Mesendoderm (in vitro differentiated cells): ENCODE data around the gene NCF4.

Experiments
- DNase-seq: peaks from one replicate; pipeline ENCODE4 v3.0.0; 2013
- H2AK5ac ChIP-seq: 2 replicates; pipeline ENCODE4 v1.6.1; 2013; ENCODE audit warnings: low read length, inconsistent platforms
- H2BK120ac ChIP-seq: 2 replicates; pipeline ENCODE4 v1.6.1; 2013; ENCODE audit warnings: low read depth, mild to moderate bottlenecking, low read length, moderate library complexity, mixed read lengths
- H2BK15ac ChIP-seq: replicated peaks from 2 replicates; pipeline ENCODE4 v1.6.1; 2013; ENCODE audit warnings: low read depth, mild to moderate bottlenecking, moderate library complexity
- H2BK5ac ChIP-seq: 2 replicates; pipeline ENCODE4 v1.6.1; 2013; ENCODE audit warnings: low read length, inconsistent platforms
- H3K18ac ChIP-seq: 2 replicates; pipeline ENCODE4 v1.6.1; 2013; ENCODE audit warnings: mild to moderate bottlenecking, low read length, mixed read lengths
- H3K23ac ChIP-seq: one replicate; pipeline ENCODE4 v1.6.1; 2013; ENCODE audit warnings: low read length
- H3K27ac ChIP-seq: 2 replicates; pipeline ENCODE4 v1.5.1; 2013; ENCODE audit warnings: low read depth, mild to moderate bottlenecking, inconsistent platforms, low read length, moderate library complexity
- H3K27me3 ChIP-seq: 2 replicates; pipeline ENCODE4 v1.6.1; 2013; ENCODE audit warnings: low read length, control low read depth, mild to moderate bottlenecking, inconsistent platforms; ENCODE audit not compliant: insufficient read depth, poor library complexity
- H3K36me3 ChIP-seq: 2 replicates; pipeline ENCODE4 v1.6.1; 2013; ENCODE audit warnings: low read length, inconsistent platforms; ENCODE audit not compliant: control insufficient read depth, insufficient read depth
- H3K4ac ChIP-seq: one replicate; pipeline ENCODE4 v1.6.1; 2013; ENCODE audit warnings: low read depth, mild to moderate bottlenecking, low read length, moderate library complexity
- H3K4me1 ChIP-seq: 2 replicates; pipeline ENCODE4 v1.6.1; 2013; ENCODE audit warnings: low read depth, low read length, inconsistent platforms; ENCODE audit not compliant: control insufficient read depth
- H3K4me2 ChIP-seq: 2 replicates; pipeline ENCODE4 v1.6.1; 2013; ENCODE audit warnings: low read length
- H3K4me3 ChIP-seq: 2 replicates; pipeline ENCODE4 v1.5.1; 2013; ENCODE audit warnings: mild to moderate bottlenecking, low read length
- H3K56ac ChIP-seq: one replicate; pipeline ENCODE4 v1.6.1; 2013; ENCODE audit warnings: low read length
- H3K79me1 ChIP-seq: 2 replicates; pipeline ENCODE4 v1.6.1; 2013; ENCODE audit warnings: low read length, inconsistent platforms
- H3K79me2 ChIP-seq: 2 replicates; pipeline ENCODE4 v1.6.1; 2013; ENCODE audit warnings: mild to moderate bottlenecking, low read length; ENCODE audit not compliant: control insufficient read depth, insufficient read depth
- H3K9ac ChIP-seq: 2 replicates; pipeline ENCODE4 v1.6.1; 2013; ENCODE audit warnings: low read length, inconsistent platforms
- H4K5ac ChIP-seq: one replicate; pipeline ENCODE4 v1.6.1; 2013; ENCODE audit warnings: low read length
- H4K8ac ChIP-seq: one replicate; pipeline ENCODE4 v1.6.1; 2013; ENCODE audit warnings: low read depth, mild to moderate bottlenecking, control low read depth, low read length, moderate library complexity
- WGBS: extraction: QIAGEN DNeasy Blood & Tissue Kit; methylation state at CpG from one replicate; pipeline ENCODE4 v1.1.7; 2013; ENCODE audit warnings: low lambda C conversion rate, missing lambda C conversion rate; ENCODE audit not compliant: insufficient coverage; ENCODE audit errors: extremely low coverage; 5-methylcytosine and 5-hydroxymethylcytosine counted together

NCF4 gene

GRCh38 chr22:36901411-36902142 lies 40.8 kb downstream of the NCF4 start:
- Histone ChIP-seq H3K9ac (no peak overlapping the region), H3K23ac (no peak overlapping the region), H2AK5ac (no peak overlapping the region), H2BK120ac (no peak overlapping the region), H3K4me3 (no peak overlapping the region), H3K4ac (no peak overlapping the region), H3K36me3 (no peaks in the 10 kb centered on the region), H3K79me2 (no peaks in the 10 kb centered on the region), H3K18ac (no peak overlapping the region), H4K5ac (no peak overlapping the region), H3K56ac (no peak overlapping the region), H4K8ac (no peak overlapping the region), H3K27me3 (no peaks in the 10 kb centered on the region), H2BK5ac (no peak overlapping the region), H2BK15ac (no peak overlapping the region), H3K4me1 (peaks cover 5% of the 10 kb centered on the region), H3K4me2 (no peak overlapping the region), H3K79me1 (no peaks in the 10 kb centered on the region), H3K27ac (no peak overlapping the region)
- WGBS, result no CpG with 5 or more reads among the region's 13 CpGs
- DNase-seq, result peak; percentile 32

DNA sequence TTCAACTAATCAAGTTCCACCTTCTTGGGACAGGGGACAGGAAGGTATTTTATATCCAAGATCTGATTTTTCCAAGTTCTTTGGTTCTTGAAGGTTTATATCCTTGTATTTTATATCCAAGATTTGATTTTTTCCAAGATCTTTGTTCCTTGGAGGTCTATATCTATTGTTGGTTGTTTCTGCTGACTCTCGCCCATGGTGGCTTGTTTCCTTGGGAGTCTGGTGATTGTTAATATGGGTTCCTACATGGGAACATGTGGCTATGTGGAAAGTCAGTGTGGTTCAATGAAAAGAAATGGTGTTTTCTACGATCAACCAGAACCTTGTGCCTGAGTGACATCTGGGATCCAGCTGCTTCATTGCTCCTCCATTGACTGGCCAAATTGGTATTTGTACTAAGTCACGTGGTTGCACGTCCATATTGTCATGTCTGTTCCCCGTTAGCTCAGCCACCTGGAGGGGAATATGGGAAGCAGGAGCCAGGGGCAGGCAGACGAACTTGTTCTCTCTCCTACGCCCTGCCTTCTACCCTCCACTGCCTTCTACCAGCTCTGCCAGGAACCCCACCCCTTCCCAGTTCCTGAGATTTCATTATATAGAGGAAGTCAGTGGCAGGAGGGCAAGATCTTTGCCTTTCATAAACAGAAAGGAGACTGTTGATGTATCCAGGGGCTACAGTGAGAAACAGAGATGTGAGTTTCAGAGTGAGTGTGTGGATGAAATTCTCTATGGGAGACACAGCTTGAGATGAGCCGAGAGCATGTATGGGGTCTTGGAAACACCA lies 41.5 kb downstream of the NCF4 start:
- Histone ChIP-seq H3K4me1 (peaks cover 5% of the 10 kb centered on the region), H3K4ac (no peak overlapping the region), H3K4me2 (no peak overlapping the region), H3K23ac (no peak overlapping the region), H3K79me2 (no peaks in the 10 kb centered on the region), H4K5ac (no peak overlapping the region), H3K18ac (no peak overlapping the region), H3K4me3 (no peak overlapping the region), H3K36me3 (no peaks in the 10 kb centered on the region), H2AK5ac (no peak overlapping the region), H2BK5ac (no peak overlapping the region), H3K79me1 (no peaks in the 10 kb centered on the region), H2BK15ac (no peak overlapping the region), H3K27me3 (no peaks in the 10 kb centered on the region), H2BK120ac (no peak overlapping the region), H3K27ac (no peak overlapping the region), H4K8ac (no peak overlapping the region), H3K9ac (no peak overlapping the region), H3K56ac (no peak overlapping the region)
- no CpG with 5 or more reads among the region's 8 CpGs for WGBS
- no peak for DNase-seq

- no CpG with 5 or more reads among the region's 6 CpGs for WGBS
- H4K8ac ChIP-seq, result no peak overlapping the region
- H2AK5ac ChIP-seq, result no peak overlapping the region
- H4K5ac ChIP-seq, result no peak overlapping the region
- no peak overlapping the region for H3K9ac ChIP-seq
- H3K56ac ChIP-seq, result no peak overlapping the region
- no peak overlapping the region for H3K4me2 ChIP-seq
- no peak overlapping the region for H3K4ac ChIP-seq
- no peak overlapping the region for H3K18ac ChIP-seq
- no peaks in the 10 kb centered on the region for H3K79me2 ChIP-seq
- H3K27ac ChIP-seq, result no peak overlapping the region
- H2BK120ac ChIP-seq, result no peak overlapping the region
- H3K23ac ChIP-seq, result no peak overlapping the region
- no peaks in the 10 kb centered on the region for H3K79me1 ChIP-seq
- no peak overlapping the region for H2BK5ac ChIP-seq
- H3K27me3 ChIP-seq, result no peaks in the 10 kb centered on the region
- H3K4me1 ChIP-seq, result peaks cover 5% of the 10 kb centered on the region
- no peaks in the 10 kb centered on the region for H3K36me3 ChIP-seq
- no peak overlapping the region for H2BK15ac ChIP-seq
- H3K4me3 ChIP-seq, result no peak overlapping the region
- no peak for DNase-seq
Measured at GRCh38 chr22:36904260-36904880, 43.6 kb downstream of the NCF4 start.

DNA sequence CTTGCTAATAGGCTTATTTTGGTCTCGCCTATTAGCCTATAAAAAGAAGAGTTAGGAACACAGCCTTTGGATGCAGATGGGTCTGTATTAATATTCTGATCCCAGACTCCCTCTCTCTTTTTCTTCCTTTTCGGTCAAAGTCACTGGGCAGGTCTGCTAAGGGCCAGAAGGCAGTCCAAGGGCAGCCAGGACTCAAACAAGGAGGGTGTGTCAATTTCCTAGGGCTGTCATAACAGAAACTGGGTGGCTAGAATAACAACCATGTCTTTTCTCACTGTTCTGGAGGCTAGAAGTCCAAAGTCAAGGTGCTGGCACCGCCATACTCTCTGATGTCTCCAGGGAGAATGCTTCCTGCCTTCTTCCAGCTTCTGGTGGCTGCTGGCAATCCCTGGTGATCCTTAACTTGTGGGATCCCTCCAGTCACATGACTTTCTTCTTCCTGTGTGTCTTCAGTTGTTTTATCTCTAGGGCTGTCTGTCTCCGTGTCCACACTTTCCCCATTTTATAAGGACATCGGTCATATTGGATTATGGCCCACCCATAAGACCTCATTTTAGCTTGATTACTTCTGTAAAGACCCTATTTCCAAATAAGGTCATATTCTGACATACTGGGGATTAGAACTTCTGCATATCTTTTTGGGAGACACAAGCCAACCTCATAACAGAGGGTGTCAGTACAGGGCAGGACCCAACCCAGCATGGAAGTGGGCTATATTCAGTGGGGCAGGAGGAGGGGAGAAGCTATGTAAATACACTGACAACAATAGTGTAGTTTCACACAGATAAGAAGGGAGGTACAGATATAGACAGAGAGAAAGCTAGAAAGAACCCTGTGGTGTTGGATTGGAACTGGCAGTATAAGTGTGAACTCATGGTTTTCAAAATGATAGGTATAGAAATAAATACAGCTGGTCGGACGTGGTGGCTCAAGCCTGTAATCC lies 46.7 kb downstream of the NCF4 start:
- Histone ChIP-seq H3K56ac (no peak overlapping the region), H3K79me2 (no peaks in the 10 kb centered on the region), H3K23ac (no peak overlapping the region), H2BK15ac (no peak overlapping the region), H2BK120ac (no peak overlapping the region), H3K4me1 (peaks cover 2% of the 10 kb centered on the region), H3K4me3 (no peak overlapping the region), H3K4ac (no peak overlapping the region), H2BK5ac (no peak overlapping the region), H4K8ac (no peak overlapping the region), H3K27ac (no peak overlapping the region), H3K36me3 (no peaks in the 10 kb centered on the region), H3K18ac (no peak overlapping the region), H2AK5ac (no peak overlapping the region), H3K27me3 (no peaks in the 10 kb centered on the region), H3K79me1 (no peaks in the 10 kb centered on the region), H3K9ac (no peak overlapping the region), H3K4me2 (no peak overlapping the region), H4K5ac (no peak overlapping the region)
- DNase-seq, result no peak
- no CpG with 5 or more reads among the region's 7 CpGs for WGBS

DNA sequence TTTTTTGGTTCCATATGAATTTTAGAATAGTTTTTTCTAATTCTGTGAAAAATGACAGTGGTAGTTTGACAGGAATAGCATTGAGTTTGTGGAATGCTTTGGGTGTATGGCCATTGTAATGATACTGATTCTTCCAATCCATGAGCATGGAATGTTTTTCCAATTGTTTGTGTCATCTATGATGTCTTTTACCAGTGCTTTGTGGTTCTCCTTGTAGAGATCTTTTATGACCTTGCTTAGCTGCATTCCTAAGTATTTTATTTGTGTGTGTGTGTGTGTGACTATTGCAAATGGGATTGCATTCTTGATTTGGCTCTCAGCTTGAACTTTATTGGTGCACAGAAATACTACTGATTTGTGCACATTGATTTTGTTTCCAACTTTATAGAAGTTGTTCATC lies 49.7 kb downstream of the NCF4 start:
- no peak overlapping the region for H3K27ac ChIP-seq
- no peak overlapping the region for H2BK15ac ChIP-seq
- H3K4me2 ChIP-seq, result no peak overlapping the region

More for the DNA sequence above, 49.7 kb downstream of the NCF4 start:
- Histone ChIP-seq H2BK120ac (no peak overlapping the region), H3K79me2 (no peaks in the 10 kb centered on the region), H2AK5ac (no peak overlapping the region), H3K79me1 (no peaks in the 10 kb centered on the region), H4K8ac (no peak overlapping the region), H3K56ac (no peak overlapping the region), H3K4ac (no peak overlapping the region), H3K18ac (no peak overlapping the region), H3K36me3 (no peaks in the 10 kb centered on the region), H3K9ac (no peak overlapping the region), H3K27me3 (no peaks in the 10 kb centered on the region), H3K23ac (no peak overlapping the region), H4K5ac (no peak overlapping the region), H2BK5ac (no peak overlapping the region), H3K4me3 (no peak overlapping the region), H3K4me1 (peaks cover 2% of the 10 kb centered on the region)
- no peak for DNase-seq
